ENCODE measurements around the gene PRAF2.
A peak's percentile ranks its signal among the peaks of the same experiment; 100 is the strongest.

The PRAF2 gene, protein sequence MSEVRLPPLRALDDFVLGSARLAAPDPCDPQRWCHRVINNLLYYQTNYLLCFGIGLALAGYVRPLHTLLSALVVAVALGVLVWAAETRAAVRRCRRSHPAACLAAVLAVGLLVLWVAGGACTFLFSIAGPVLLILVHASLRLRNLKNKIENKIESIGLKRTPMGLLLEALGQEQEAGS

DNA sequence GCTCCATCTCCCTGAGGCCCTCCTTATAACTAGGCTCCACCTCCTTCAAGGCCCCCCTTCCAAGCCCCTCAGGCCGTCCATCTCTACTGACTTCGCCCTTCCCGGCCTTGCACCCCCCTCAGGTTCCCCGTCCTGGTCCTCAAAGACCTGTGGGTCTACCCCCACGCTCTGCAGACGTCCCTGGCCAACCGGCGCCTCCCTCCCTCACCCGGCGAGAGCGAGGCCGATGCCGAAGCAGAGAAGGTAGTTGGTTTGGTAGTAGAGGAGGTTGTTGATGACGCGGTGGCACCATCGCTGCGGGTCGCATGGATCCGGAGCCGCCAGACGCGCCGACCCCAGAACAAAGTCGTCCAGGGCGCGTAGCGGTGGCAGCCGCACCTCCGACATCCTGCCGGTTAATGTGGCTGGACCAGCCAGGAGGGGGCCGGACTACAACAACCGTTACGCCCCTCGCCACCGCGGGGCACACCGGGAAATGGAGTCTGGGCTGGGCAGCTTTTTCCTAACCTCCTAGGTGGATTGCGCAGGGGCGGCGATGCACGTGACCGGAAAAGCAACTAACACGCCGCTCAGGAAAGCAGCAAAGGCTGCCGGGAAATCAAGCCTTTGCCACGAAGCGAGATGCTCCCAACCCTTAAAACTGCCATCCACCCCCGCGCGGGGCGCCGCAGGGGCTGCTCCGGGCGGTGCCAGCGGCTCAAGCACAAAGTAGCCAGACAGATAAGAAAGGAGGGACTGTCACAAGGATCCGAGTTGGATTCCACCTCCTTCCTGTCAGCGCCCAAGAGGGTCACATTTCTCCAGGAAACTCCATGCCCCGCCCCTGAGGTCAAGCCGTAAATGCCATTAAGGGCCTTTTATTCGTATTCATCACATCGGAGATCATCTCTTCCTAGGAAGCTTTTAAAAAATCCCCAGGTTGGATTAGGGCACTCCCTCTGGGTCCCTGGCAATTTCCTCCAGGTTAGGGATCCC is at the start of gene PRAF2:
Gene PRAF2 (minus strand): TSS at position 402 of the 975 bp plus-strand sequence. CDS start 15 bp downstream, at position 387.
- DNase-seq (ENCODE audit: low spot score): peak; percentile 90

DNA sequence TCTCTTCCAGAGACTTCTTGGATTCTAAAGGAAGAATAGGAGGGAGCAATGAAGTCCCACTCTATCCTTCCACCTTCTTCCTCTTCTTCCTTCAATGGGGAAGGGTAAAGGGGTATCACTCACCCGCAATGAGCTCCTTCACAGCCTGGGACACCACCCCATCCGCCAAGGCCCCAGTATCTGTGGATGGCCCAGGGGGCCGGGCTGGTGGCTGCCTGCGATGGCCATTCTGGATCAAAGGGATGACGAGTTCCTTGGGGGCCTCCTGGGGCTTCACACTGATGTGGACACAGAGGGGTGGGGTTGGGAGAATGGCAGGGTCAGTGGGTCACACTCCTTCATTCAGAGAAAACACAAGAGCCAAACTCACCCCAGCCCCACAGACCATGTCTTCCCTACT is 48.7 kb upstream of the PRAF2 start:
- DNase-seq (ENCODE audit: low spot score): no peak

DNA sequence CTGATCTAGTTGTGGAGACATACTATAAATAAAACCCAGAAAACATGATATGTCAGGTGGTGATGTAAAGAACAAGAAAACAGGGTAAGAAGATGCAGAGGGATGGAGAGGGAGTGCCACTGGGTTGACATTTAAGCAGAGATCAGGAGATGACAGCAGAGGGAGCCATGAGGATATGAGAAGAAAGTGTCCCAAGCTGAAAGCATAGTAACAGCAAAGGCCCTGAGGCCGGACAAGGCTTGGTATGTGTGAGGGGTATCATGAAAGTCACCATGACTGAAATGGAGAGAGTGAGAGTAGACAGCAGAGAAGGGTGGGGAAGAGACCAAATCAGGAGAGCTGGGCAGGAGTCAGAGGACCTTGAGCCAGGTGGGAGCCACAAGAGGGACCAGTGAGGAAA is 46.3 kb upstream of the PRAF2 start:
- DNase-seq (ENCODE audit: low spot score): no peak

DNA sequence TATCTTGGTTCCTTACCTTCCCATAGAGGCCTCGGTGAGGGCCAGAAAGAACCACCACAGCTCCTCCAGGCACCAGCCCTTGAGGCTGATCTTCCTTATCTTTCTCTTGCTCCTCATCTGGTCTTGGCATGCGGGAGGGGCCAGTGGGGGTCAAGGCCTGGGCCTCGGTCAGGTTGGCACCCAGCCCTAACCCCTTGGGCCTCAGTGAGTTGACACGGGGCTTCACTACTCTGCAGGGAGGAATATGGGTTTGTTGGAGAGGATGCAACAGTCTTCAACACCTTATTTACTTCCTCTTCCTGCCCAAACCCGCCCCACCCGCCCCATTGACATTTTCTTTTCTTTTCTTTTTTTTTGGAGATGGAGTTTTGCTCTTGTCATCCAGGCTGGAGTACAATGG is 43.8 kb upstream of the PRAF2 start:
- DNase-seq (ENCODE audit: low spot score): no peak

DNA sequence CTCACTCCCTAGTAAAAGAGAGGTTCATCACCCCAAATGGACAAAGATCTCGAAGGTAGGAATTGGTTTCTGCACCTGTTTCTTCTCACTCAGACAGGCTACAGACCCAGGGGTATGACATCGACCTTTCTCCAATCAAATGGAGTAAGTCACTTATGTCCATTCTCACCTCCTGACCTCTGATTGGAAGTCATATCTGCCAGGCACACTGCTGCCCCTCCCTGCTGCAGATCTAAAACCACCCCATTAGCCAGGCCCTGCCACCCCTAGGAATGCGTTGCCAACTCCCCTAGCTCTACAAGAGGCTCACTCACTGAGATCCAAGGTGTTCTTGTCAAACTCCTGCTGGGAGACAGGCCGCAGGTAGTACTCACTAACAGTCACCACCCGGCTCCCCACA is 42.9 kb upstream of the PRAF2 start:
- DNase-seq (ENCODE audit: low spot score): no peak

DNA sequence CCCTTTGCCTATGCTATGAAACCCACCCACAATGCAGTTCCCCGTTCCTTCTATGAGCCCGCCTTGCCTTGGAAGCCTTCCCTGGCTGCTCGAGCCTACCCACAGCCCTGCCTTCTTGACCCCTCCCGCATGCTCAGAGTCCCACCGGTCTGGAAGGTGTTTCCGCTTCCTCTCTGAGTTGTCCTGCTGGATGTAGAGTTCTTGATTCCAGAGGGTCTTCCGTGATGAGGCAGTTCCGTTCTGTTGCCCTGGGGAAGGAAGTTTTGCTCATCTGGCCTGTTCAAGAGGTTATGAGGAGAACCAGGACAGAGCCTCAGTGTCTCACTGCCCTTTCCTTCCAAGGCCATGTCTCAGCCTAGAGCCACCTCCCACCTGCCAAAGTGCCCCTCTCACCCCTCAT is 42.3 kb upstream of the PRAF2 start:
- DNase-seq (ENCODE audit: low spot score): no peak

DNA sequence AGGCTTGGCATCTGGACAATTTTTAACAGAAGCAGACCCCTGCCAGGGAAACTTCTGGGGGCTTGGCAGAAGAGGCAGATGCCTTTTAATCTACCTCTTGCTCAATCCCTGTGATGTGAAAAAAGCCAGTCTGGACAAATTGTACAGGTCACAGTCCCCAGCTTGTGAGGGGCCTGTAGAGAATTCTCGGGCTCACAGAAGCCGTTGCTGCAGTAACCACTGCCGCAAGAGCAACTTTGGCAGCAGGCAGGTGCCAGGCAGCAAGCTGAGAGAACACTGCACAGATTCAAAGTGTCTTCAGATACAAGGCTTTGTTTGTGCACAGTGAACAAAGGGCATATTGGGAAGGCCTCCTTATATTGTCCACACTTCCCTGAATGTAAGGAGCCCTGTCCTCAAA is 38.0 kb upstream of the PRAF2 start:
- DNase-seq (ENCODE audit: low spot score): no peak

DNA sequence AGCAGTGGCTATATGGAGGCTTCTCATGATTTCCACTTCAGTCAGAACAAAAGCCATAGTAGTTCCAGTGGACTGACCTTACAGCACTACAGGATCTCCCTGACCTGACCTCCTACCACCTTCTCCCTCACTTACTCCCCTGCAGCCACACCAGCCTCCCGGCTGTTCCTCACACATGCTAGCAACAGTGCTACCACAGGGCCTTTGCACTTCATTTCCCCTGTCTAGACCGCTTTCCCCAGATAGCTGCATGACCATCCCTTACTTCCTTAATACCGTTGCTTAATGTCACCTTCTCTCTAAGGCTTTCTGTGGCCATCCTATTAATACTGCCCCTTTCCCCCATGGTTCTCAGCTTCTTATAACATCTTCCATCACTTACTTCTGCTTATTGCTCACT is 36.6 kb upstream of the PRAF2 start:
- DNase-seq (ENCODE audit: low spot score): no peak

DNA sequence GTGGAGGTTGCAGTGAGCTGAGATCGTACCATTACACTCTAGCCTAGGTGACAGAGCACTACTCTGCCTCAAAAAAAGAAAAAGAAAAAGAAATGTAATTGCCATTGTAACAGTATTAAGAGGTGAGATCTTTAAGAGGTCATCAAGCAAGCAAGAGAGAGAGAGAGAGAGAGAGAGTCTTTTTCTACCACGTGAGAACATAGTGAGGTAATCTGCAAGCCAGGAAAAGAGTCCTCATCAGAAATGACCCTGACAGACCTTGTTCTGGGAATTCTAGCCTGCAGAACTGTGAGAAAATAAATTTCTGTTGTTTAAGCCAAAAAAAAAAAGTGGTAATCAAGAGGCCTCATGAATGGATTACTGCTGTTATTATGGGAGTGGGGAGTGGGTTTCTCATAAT is 34.8 kb upstream of the PRAF2 start:
- no peak for DNase-seq (ENCODE audit: low spot score)

DNA sequence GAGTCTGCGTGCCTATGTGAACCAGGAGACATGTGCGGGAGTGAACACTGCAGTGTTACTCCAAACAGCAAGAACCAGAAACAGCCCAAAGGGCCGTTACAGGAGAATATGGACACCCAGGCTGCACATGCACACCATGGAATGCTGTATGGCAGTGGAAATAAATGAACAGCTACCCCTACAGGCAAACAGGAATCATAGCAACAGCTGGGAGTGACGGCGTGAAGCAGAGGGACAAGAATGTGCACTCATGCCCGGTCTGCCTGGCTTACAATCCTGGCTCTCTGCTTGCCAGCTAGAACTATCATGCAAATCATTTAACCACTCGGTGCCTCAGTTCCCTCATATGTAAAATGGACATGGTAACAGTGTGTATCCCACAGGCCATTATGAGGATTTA is 33.1 kb upstream of the PRAF2 start:
- peak; percentile 67 for DNase-seq (ENCODE audit: low spot score)

DNA sequence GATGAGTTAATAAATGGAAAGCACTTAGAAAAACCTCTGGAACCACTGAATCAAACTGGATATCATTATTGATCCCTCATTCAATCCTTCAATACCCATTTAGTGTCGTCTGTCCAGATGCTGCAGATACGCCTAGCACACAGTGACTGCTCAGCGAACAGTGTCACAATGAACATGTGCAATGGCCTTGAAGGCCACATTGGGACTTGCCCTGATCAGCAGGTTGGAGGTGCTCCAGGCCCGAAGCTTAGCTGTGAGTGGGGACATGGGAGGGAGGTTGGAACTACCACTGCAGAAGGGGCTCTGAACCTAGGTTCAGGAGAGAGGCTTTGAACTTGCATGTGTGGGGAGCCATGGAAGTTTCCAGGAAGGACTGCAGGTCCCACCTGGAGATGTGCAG is 32.5 kb upstream of the PRAF2 start:
- DNase-seq (ENCODE audit: low spot score): no peak

DNA sequence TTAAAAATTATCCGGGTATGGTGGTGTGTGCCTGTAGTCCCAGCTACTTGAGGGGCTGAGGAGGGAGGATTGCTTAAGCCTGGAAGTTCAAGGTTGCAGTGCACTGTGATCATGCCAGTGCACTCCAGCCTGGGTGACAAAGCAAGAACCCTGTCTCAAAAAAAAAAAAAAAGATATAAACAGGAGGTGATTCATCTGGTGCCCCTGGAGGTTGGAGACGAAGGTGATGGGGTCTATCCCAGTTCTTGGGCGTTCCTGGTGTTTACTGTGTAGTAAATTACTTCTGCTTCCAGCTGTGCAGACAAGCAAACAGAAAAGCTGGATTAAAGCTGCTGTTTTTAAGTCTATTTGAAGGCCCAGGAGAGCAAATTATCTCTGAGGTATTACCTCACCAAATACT is 29.8 kb upstream of the PRAF2 start:
- DNase-seq (ENCODE audit: low spot score): no peak

DNA sequence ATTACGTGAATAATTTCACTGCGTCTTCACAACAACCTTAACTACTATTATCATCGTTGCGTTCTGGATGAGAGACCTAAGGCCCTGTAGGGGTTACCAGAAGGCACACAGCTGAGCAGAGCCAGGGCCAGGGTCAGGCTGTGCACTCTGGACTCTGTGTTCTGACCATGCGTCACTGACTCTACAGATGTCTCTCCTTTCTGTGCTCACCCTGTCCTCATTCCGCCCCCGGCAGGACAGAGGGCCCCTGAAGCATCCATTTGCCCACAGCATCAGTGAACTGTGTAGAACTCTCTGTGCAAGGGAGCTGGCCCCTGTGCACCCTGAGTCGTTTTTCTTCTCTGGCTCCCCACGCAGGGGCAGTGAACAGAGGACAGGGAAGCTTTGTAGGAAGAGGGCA is 28.4 kb upstream of the PRAF2 start:
- no peak for DNase-seq (ENCODE audit: low spot score)

DNA sequence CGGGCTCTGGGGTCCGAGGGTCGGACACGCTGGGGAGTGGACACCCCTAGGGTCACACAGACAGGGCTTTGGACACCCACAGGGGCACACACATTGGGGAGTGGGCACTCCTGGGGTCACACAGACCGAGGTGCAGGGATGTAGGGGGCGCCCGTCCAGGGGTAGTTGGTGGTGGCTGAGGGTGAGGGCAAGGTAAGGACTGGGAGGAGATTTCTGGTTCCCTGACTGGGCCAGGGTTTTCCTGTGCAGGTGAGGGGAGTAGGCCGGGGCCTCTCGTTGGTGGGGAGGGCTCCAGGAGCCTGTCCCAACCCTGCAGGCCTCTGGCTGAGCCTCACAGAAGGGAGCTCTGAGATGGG is 27.8 kb upstream of the PRAF2 start:
- no peak for DNase-seq (ENCODE audit: low spot score)

DNA sequence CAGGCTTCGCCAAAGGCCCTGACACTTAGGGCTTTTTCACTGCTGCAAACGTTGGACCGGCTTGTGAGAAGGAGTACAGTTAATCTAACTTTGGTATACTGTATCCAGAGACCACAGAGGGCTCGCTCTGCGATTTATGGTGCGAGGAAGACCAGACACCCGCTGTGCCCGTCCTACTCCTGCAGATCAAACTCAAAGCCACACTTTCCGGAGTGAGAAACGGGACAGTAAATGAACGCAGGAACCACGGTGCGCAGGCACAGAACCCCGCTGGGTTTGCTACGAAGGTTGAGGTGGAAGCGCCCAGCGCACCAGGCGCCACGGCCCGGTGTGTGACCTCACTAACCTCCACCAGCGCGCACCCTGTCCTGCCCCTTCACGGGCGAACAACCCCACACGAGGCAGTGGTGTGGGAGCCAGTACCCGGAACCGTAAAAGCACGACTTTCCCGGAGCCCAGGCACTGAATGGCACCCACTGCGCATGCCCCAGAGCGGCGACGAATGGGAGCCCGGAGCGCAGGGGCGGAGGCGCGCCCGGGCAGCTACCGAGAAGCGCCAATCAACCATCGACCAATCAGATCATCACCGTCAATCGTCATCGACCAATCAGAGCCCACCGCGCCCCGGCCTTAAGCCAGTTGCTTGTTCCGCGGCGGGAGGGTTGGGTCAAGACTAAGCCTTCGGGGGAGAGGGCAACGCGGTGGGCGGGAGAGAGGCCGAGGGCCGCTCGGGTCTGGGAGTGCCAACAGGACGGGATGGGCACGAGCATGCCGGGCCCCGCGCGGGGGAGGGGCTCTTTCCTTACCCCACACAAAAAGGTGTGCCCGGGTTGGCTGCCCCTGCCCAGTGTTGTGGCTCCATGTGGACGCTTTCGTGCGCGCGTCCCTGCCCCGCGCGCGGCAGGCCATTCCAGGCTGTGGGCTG is 27.2 kb upstream of the PRAF2 start:
- DNase-seq (ENCODE audit: low spot score): peak; percentile 98

DNA sequence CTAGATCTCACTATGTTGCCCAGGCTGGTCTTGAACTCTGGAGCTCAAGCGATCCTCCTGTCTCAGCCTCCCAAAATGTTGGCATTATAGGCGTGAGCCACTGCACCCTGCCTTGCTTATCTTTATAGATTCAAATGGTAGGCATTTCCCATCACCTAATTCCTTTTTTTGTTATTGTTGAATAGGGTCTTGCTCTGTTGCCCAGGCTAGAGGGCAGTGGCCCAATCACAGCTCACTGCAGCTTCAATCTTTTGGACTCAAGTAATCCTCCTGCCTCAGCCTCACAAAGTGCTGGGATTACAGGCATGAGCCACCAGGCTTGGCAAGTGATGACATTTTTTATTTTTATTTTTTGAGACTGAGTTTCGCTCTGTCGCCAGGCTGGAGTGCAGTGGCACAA is 22.6 kb upstream of the PRAF2 start:
- no peak for DNase-seq (ENCODE audit: low spot score)

DNA sequence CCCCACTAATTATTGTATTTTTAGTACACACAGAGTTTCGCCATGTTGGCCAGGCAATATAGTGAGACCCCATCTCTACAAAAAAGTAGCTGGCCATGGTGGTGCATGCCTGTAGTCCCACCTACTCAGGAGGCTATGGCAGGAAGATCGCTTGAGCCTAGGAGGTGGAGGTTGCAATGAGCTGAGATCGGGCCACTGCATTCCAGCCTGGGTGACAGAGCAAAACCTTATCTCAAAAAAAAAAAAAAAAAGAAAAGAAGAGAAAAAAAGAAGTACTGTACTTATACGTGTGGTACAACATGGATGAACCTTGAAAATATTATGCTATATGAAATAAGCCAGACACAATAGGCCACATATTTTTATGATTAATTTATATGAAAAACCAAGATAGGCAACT is 15.8 kb upstream of the PRAF2 start:
- no peak for DNase-seq (ENCODE audit: low spot score)

DNA sequence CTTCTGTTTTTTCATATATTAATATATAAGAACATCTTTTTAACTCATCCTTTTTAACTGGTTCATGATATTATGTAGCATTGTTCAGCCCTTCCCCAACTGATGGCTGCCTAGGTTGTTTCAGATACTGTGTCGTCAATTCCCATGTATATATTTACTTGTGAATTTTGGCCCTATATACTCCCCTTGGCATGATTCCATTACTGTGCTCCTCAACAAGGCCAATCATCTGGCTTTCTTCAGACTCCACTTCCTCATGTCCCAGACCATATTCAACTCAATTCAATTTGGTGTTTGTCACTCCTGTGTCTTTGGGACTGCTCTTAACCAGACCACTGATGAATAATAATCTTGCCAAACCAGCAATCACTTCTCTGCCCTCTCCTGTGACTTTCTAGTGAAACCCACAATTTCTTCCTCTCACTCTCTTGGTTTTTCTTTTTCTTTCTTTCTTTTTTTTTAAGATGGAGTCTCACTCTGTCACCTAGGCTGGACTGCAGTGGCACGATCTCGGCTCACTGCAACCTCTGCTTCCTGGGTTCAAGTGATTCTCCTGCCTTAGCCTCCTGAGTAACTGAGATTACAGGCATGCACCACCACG is 8.6 kb upstream of the PRAF2 start:
- no peak for DNase-seq (ENCODE audit: low spot score)

DNA sequence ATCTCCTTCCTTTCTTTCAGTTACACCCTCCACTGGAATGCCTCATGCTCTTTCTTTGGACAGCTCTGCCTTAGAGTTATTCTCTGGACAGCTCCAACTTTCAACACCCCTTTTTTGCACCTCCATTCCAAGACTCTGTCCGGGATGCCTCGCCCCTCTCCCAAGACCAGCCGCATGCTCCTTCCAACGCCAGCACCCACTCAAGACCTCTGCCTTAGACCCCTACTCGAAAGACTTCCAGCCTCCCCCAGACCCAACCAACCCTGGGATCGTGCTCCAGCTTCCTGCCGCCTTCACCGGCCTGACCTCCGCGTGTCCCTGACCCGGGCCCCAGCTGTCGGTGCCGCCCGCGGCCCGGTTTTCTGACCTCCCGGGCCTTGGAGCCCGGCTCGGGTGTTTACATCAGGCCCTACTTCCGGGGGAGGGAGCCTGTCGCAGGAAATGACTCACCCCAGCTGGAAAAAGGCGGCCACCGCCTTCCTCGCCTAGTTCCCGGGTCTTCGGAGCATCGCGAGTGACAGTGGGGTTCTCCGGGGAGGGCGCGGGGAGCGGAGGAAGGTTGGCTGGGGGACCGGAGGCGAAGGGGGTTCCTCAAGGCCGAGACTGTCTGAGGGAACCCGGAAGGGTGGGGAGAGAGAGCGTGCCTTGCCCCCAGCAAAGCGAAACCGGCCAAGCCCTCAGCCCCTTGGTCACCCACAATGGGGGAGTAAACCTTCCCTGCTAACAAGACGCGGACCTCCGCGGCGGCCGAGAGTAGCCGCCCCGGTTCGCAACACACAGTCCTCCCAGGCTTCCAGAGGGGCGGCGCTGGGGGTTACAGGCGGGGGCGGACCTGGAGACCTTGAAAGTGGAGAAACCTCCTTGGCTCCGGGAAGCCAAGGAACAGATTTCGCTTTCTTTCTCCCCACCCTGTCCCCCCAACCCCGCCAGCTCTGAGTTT is 6.0 kb upstream of the PRAF2 start, which contains the start of gene WDR45:
Gene WDR45 (minus strand): TSS at position 399 of the 940 bp plus-strand sequence. CDS start 1,792 bp downstream, outside the sequence.
- peak; percentile 83 for DNase-seq (ENCODE audit: low spot score)

DNA sequence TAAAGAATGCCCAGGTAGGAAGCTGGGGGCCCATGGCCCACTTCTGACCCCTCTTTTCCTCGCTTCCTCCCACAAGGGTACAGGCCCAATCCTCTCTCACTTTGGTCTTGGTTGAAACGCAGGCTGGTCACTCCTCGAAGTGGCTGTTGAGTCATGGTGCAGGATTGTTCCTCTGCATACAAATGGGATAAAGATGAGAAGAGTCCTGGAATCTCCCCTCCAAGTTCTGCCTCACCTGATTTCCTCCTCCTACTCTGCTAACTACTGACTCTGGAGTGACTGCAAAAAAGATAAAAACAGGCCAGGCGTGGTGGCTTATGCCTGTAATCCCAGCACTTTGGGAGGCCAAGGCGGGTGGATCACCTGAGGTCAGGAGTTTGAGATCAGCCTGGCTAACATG is 4.1 kb upstream of the PRAF2 start:
- DNase-seq (ENCODE audit: low spot score): peak; percentile 16

DNA sequence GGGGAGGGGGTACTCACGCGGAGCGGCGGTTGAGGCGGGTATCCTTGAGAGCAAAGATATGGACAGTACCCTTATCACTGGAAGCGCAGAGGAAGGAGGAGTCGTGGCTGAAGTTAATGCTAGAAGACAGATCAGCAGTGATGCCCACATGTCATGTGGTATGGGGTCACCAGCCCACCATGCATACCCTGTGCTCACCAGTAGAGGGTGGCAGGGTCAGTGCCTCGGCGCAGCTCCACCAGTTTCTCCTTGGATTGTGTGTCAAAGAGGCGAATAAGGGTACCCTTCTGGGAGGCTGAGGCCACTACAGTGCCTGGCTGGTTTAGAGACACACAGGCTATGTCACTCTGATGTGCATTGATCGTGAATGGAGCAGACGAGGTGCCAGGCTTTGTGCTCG is 1.5 kb upstream of the PRAF2 start:
- DNase-seq (ENCODE audit: low spot score): peak; percentile 7

Data from AG08396 (cell line).